Prostate gland (tissue), 2 donors: ENCODE data around the gene RAB39A.

Experiments used
- POLR2A ChIP-seq: fragments of 450-650 bp; IDR thresholded peaks from one replicate; pipeline ENCODE4 v1.6.1; 2016; ENCODE audit warnings: antibody characterized with exemption, mild to moderate bottlenecking
- TF ChIP-seq, protein P1 (sequence below), 4 experiments: fragments of 200-600 bp in 2 of 4; fragments of 450-650 bp in 2 of 4; sonication (generic) in 2 of 4; IDR thresholded peaks; 1 replicate in 3 of 4; 2 replicates in 1 of 4; pipeline ENCODE4 v1.5.1; 2016 to 2019; ENCODE audit warnings: antibody characterized with exemption in 4 of 4, mild to moderate bottlenecking in 2 of 4, moderate library complexity in 2 of 4

- no peak for TF ChIP-seq POLR2A
- TF ChIP-seq, protein P1, sequence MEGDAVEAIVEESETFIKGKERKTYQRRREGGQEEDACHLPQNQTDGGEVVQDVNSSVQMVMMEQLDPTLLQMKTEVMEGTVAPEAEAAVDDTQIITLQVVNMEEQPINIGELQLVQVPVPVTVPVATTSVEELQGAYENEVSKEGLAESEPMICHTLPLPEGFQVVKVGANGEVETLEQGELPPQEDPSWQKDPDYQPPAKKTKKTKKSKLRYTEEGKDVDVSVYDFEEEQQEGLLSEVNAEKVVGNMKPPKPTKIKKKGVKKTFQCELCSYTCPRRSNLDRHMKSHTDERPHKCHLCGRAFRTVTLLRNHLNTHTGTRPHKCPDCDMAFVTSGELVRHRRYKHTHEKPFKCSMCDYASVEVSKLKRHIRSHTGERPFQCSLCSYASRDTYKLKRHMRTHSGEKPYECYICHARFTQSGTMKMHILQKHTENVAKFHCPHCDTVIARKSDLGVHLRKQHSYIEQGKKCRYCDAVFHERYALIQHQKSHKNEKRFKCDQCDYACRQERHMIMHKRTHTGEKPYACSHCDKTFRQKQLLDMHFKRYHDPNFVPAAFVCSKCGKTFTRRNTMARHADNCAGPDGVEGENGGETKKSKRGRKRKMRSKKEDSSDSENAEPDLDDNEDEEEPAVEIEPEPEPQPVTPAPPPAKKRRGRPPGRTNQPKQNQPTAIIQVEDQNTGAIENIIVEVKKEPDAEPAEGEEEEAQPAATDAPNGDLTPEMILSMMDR (IDR thresholded peaks at IDR 0.05) = no peak
These were observed 689 bp downstream of the RAB39A start for GRCh38 chr11:107928767-107929507.
